K562 (cell line): ENCODE data around the gene RNLS. TPM values are rescaled to one million over a fixed set of nuclear protein-coding genes. Genes with fewer than 3 reads are reported as not detected.

Experiments
- ATAC-seq: fragments of 200-7000 bp; cut with Tn5 transposase; 3 replicates; pipeline ENCODE4 v1.9.1; 2020; ENCODE audit warnings: moderate library complexity
- BruUV-seq: library from RNA; stranded (reverse); fragments of 400-500 nt; replicated peaks from 2 replicates; lab custom pipeline; 2021; lab: Mats Ljungman, UMichigan
- CTCF ChIA-PET: fragments of 300-600 bp; formaldehyde crosslinking; extraction: SDS; loops from one replicate; lab custom pipeline; 2021; ENCODE audit warnings: low intra/inter-chr PET ratio; lab: Yijun Ruan, JAX
- POLR2A ChIA-PET: fragments of 300-600, 350-650 bp; sonication (Branson Sonifier 250); formaldehyde crosslinking; extraction: SDS; loops from one replicate; lab custom pipeline; 2021; ENCODE audit warnings: antibody characterized with exemption, inconsistent platforms; lab: Yijun Ruan, JAX
- DNase-seq, 4 experiments: peaks; one replicate each; pipeline versions ENCODE4 v3.0.0 to v3.0.0-alpha.2; 2011 to 2018; ENCODE audit warnings: low spot score in 3 of 4, mixed read lengths in 3 of 4; ENCODE audit errors: extremely low read depth in 1 of 4
- FAIRE-seq: peaks from 2 replicates; lab custom pipeline; 2011; peaks lifted over from hg19 to GRCh38; lab: Jason Lieb, UNC
- H2AFZ ChIP-seq: 2 replicates; pipeline ENCODE4 v1.6.0; 2011; ENCODE audit warnings: low read depth, low read length, control low read depth, inconsistent platforms
- H3K27ac ChIP-seq: fragments of 200-600 bp; 3 replicates; pipeline ENCODE4 v1.8.0; 2011; ENCODE audit warnings: low read depth, mild to moderate bottlenecking, control low read depth, inconsistent platforms, low read length, moderate library complexity, mixed read lengths; ENCODE audit errors: extremely low read depth
- H3K27me3 ChIP-seq, 2 experiments: fragments of 300-600 bp in 1 of 2; 2 replicates in 1 of 2; 3 replicates in 1 of 2; pipeline versions ENCODE4 v1.6.0 to v1.8.0; 2011; ENCODE audit warnings: inconsistent platforms in 2 of 2, low read length in 2 of 2, mild to moderate bottlenecking in 1 of 2, mixed read lengths in 1 of 2, moderate library complexity in 1 of 2; ENCODE audit not compliant: control insufficient read depth in 2 of 2, insufficient read depth in 2 of 2
- H3K36me3 ChIP-seq: fragments of 300-600 bp; 3 replicates; pipeline ENCODE4 v1.8.0; 2011; ENCODE audit warnings: mild to moderate bottlenecking, low read length, inconsistent platforms; ENCODE audit not compliant: control insufficient read depth, insufficient read depth
- H3K4me1 ChIP-seq, 2 experiments: fragments of 200-600 bp in 1 of 2; replicated peaks in 1 of 2; 2 replicates in 1 of 2; 3 replicates in 1 of 2; pipeline versions ENCODE4 v1.5.1 to v1.8.0; 2011; ENCODE audit warnings: inconsistent platforms in 2 of 2, low read length in 2 of 2, mild to moderate bottlenecking in 1 of 2, mixed read lengths in 1 of 2, moderate library complexity in 1 of 2; ENCODE audit not compliant: control insufficient read depth in 2 of 2, insufficient read depth in 2 of 2
- H3K4me2 ChIP-seq: 2 replicates; pipeline ENCODE4 v1.6.1; 2011; ENCODE audit warnings: low read length, control low read depth, inconsistent platforms, mixed read lengths; ENCODE audit not compliant: insufficient read depth
- H3K4me3 ChIP-seq: fragments of 200-600 bp; sonication (generic), shearing (Covaris generic); 2 replicates; pipeline ENCODE4 v1.5.1; 2016; ENCODE audit warnings: control low read depth, inconsistent platforms
- H3K79me2 ChIP-seq: fragments of 200-600 bp; 3 replicates; pipeline ENCODE4 v1.8.0; 2011; ENCODE audit warnings: low read length, inconsistent platforms; ENCODE audit not compliant: control insufficient read depth, insufficient read depth
- H3K9ac ChIP-seq, 2 experiments: 2 replicates each; pipeline versions ENCODE4 v1.6.0 to v1.6.1; 2011; ENCODE audit warnings: low read depth in 2 of 2, low read length in 2 of 2, control low read depth in 1 of 2, inconsistent platforms in 1 of 2, mild to moderate bottlenecking in 1 of 2, mixed read lengths in 1 of 2; ENCODE audit not compliant: insufficient read depth in 1 of 2
- H3K9me1 ChIP-seq: one replicate; pipeline ENCODE4 v1.6.0; 2011; ENCODE audit warnings: inconsistent platforms, mild to moderate bottlenecking, low read length, moderate library complexity; ENCODE audit not compliant: control insufficient read depth, insufficient read depth
- H3K9me3 ChIP-seq: replicated peaks from 2 replicates; pipeline ENCODE4 v1.5.1; 2011; ENCODE audit warnings: low read depth, low read length, inconsistent platforms; ENCODE audit not compliant: control insufficient read depth, insufficient read depth
- H4K20me1 ChIP-seq: replicated peaks from 2 replicates; pipeline ENCODE4 v1.6.1; 2011; ENCODE audit warnings: low read length, inconsistent platforms, mixed read lengths; ENCODE audit not compliant: control insufficient read depth, insufficient read depth
- CBX3 ChIP-seq, 2 experiments: IDR thresholded peaks; 1 replicate in 1 of 2; 2 replicates in 1 of 2; pipeline ENCODE4 v1.6.1; 2012; ENCODE audit warnings: inconsistent platforms in 2 of 2, low read length in 2 of 2, borderline replicate concordance in 1 of 2, control low read depth in 1 of 2
- DNMT1 ChIP-seq: fragments of 450-650 bp; IDR thresholded peaks from 2 replicates; pipeline ENCODE4 v1.6.1; 2016; ENCODE audit warnings: antibody characterized with exemption, mild to moderate bottlenecking
- ETS1 ChIP-seq: conservative IDR thresholded peaks from 2 replicates; pipeline ENCODE4 v1.6.1; 2011; ENCODE audit warnings: low read depth, mild to moderate bottlenecking, low read length; ENCODE audit not compliant: control insufficient read depth
- ETS2 ChIP-seq: IDR thresholded peaks from 2 replicates; pipeline ENCODE4 v1.6.1; 2016; ENCODE audit warnings: borderline replicate concordance, missing genetic modification characterization, mild to moderate bottlenecking, moderate library complexity, missing compliant biosample characterization; ENCODE audit not compliant: poor library complexity, severe bottlenecking
- HNRNPUL1 ChIP-seq: fragments of 200-400 bp; formaldehyde crosslinking; IDR thresholded peaks from 2 replicates; pipeline ENCODE4 v1.6.1; 2017; ENCODE audit warnings: low read length
- KDM2B ChIP-seq: fragments of 250-450 bp; sonication (Bioruptor Pico); IDR thresholded peaks from 2 replicates; pipeline ENCODE4 v1.8.0; 2021; ENCODE audit warnings: mild to moderate bottlenecking, moderate library complexity
- KDM5B ChIP-seq: fragments of 200-600 bp; sonication (generic); IDR thresholded peaks from 2 replicates; pipeline ENCODE4 v1.6.1; 2012; ENCODE audit warnings: low read depth, mild to moderate bottlenecking, moderate library complexity, low read length, control low read depth, inconsistent platforms; ENCODE audit not compliant: insufficient replicate concordance
- MCM7 ChIP-seq, 2 experiments: fragments of 450-650 bp; IDR thresholded peaks; 2 replicates each; pipeline ENCODE4 v1.6.1; 2016 to 2018
- NBN ChIP-seq: fragments of 450-650 bp; IDR thresholded peaks from 2 replicates; pipeline ENCODE4 v1.6.1; 2016; ENCODE audit warnings: low read depth, mild to moderate bottlenecking
- RAD51 ChIP-seq: fragments of 450-650 bp; IDR thresholded peaks from 2 replicates; pipeline ENCODE4 v1.7.1; 2016; ENCODE audit warnings: low read depth, mild to moderate bottlenecking, borderline replicate concordance
- RUNX1 ChIP-seq: sonication (generic); IDR thresholded peaks from 2 replicates; pipeline ENCODE4 v1.6.1; 2016; ENCODE audit warnings: antibody characterized with exemption, low read depth
- TAF7 ChIP-seq: fragments of 450-650 bp; IDR thresholded peaks from 2 replicates; pipeline ENCODE4 v1.6.1; 2016; ENCODE audit warnings: missing genetic modification characterization, missing compliant biosample characterization
- THAP7 ChIP-seq: fragments of 250-450 bp; sonication (Bioruptor Pico); IDR thresholded peaks from 2 replicates; pipeline ENCODE4 v1.5.0; 2021
- TSC22D4 ChIP-seq: fragments of 450-650 bp; IDR thresholded peaks from 2 replicates; pipeline ENCODE4 v1.6.1; 2016; ENCODE audit warnings: missing genetic modification characterization, missing biosample characterization, control low read depth
- VEZF1 ChIP-seq: fragments of 200-800 bp; sonication (Bioruptor generic); IDR thresholded peaks from 2 replicates; pipeline ENCODE4 v1.6.1; 2017; ENCODE audit warnings: missing genetic modification characterization, missing compliant biosample characterization
- ZFP1 ChIP-seq: fragments of 450-650 bp; formaldehyde crosslinking; IDR thresholded peaks from 2 replicates; pipeline ENCODE4 v1.4.0; 2020; ENCODE audit warnings: mild to moderate bottlenecking, mixed read lengths
- ZNF174 ChIP-seq: fragments of 250-450 bp; sonication (Bioruptor Pico); IDR thresholded peaks from 2 replicates; pipeline ENCODE4 v1.4.0; 2020; ENCODE audit warnings: mild to moderate bottlenecking
- ZNF197 ChIP-seq: fragments of 200-800 bp; sonication (Bioruptor generic); IDR thresholded peaks from 2 replicates; pipeline ENCODE4 v1.6.1; 2016; ENCODE audit warnings: low read depth, missing genetic modification characterization, missing compliant biosample characterization
- ZNF551 ChIP-seq: fragments of 250-450 bp; sonication (Bioruptor Pico); IDR thresholded peaks from 2 replicates; pipeline ENCODE4 v1.5.0; 2021; ENCODE audit warnings: mild to moderate bottlenecking, moderate library complexity
- WGBS: fragments of 100-300 bp; shearing (Covaris generic); methylation state at CpG from one replicate; pipeline ENCODE4 v1.1.6; 2016; ENCODE audit warnings: low coverage, mixed read lengths; ENCODE audit not compliant: insufficient coverage; ENCODE audit errors: missing lambda C conversion rate; 5-methylcytosine and 5-hydroxymethylcytosine counted together
- in situ Hi-C: fragments of 300-500 bp; cut with MboI; formaldehyde crosslinking; loops from 4 replicates; pipeline ENCODE4 v1.15.0; 2018; ENCODE audit warnings: inconsistent platforms, mixed read lengths
- intact Hi-C: fragments of 100-400 bp; cut with micrococcal nuclease; formaldehyde crosslinking; loops from 2 replicates; pipeline ENCODE4 v1.14.2; 2022
- polyA plus RNA-seq, 8 experiments: library from polyadenylated mRNA; depleted of rRNA in 4 of 8; stranded (reverse) in 5 of 8; unstranded in 3 of 8; fragments of >200 nt; fragmentation: Nextera tagmentation in 2 of 8; fragmentation: Illumina TruSeq in 1 of 8; extraction: Ambion mirVana in 2 of 8; extraction: Trizol in 1 of 8; gene quantifications; 2 replicates each; pipeline versions ENCODE4 v1.2.1 to v1.2.3, GENCODE V29; 2011 to 2014; ENCODE audit warnings: inconsistent platforms in 1 of 8, missing spikeins in 1 of 8
- total RNA-seq, 7 experiments: library from RNA; depleted of rRNA in 6 of 7; stranded (reverse); fragments of >200 nt in 6 of 7; fragmentation: Illumina TruSeq in 2 of 7; extraction: Trizol in 2 of 7; gene quantifications; 2 replicates each; pipeline versions ENCODE4 v1.2.1 to v1.2.3, GENCODE V29; 2011 to 2021; ENCODE audit warnings: low replicate concordance in 1 of 7

The RNLS gene
- total and polyA plus RNA-seq, 9 of the 15 experiments (the other 6 are each of a cell fraction or from before 2014, with no cell fraction given): 0.14 to 0.72 (median 0.41) TPM; not detected in 3

- ChIA-PET CTCF (no interaction called here), POLR2A (interaction anchor here (0.6 kb wide), 1 partner anchor 719 kb away, joined by 4 read pairs; no protein-coding TSS in a partner anchor)
- no peaks in the 10 kb centered on the region for H3K27me3 ChIP-seq
- no peak for FAIRE-seq
- no peaks in the 10 kb centered on the region for H3K9me1 ChIP-seq
- no peak overlapping the region for H3K9ac ChIP-seq
- DNase-seq: no peak
- no peaks in the 10 kb centered on the region for H4K20me1 ChIP-seq
- in situ Hi-C loops: no loop called here
- H2AFZ ChIP-seq: no peak overlapping the region
- H3K4me2 ChIP-seq: no peak overlapping the region
- no TSS peak for BruUV-seq
- no peaks in the 10 kb centered on the region for H3K36me3 ChIP-seq
- H3K4me1 ChIP-seq: no peaks in the 10 kb centered on the region
- no peak overlapping the region for H3K4me3 ChIP-seq
- H3K27ac ChIP-seq: no peak overlapping the region
- intact Hi-C loops: no loop called here
- no peaks in the 10 kb centered on the region for H3K79me2 ChIP-seq
- TF ChIP-seq ZFP1 (CRISPR knock-in tag) (no peak), RUNX1 (no peak), DNMT1 (no peak), RAD51 (no peak), KDM5B (no peak), VEZF1 (CRISPR knock-in tag) (no peak), ETS1 (no peak), NBN (no peak), HNRNPUL1 (no peak), TSC22D4 (no peak), MCM7 (IDR thresholded peaks at IDR 0.05) (no peak), ZNF174 (CRISPR knock-in tag) (no peak), ZNF197 (CRISPR knock-in tag) (no peak), THAP7 (CRISPR knock-in tag) (no peak), ETS2 (tag) (no peak), TAF7 (tag) (no peak), KDM2B (no peak), CBX3 (IDR thresholded peaks at IDR 0.05; ENCODE audit: borderline replicate concordance in 1 of 2, low read length in 2 of 2) (no peak), ZNF551 (CRISPR knock-in tag) (no peak)
- no peak for ATAC-seq
- 11% methylated on average over 1 of the region's 1 CpG for WGBS
- H3K9me3 ChIP-seq: no peaks in the 10 kb centered on the region
Observed at GRCh38 chr10:88416801-88417200, 166.3 kb downstream of the RNLS start.
